DMS53 treated with DMSO at 0.1 percent for 48 hours (cell line): Measurements from ENCODE around the gene SUSD1.

ENCODE experiments used
- DNase-seq: peaks from one replicate; lab custom pipeline; 2025; ENCODE audit not compliant: unreplicated experiment; lab: John Stamatoyannopoulos, UW

SUSD1 gene

GRCh38 chr9:112044186-112044585, 130.9 kb downstream of the SUSD1 start:
- DNase-seq: no peak

GRCh38 chr9:112043423-112043822, 131.7 kb downstream of the SUSD1 start:
- DNase-seq: no peak

- DNase-seq: no peak
Measured at GRCh38 chr9:112042769-112043168, 132.3 kb downstream of the SUSD1 start.

- no peak for DNase-seq
Measured at GRCh38 chr9:112042244-112042638, 132.9 kb downstream of the SUSD1 start.

GRCh38 chr9:112041536-112042243, 133.4 kb downstream of the SUSD1 start:
- DNase-seq: no peak

GRCh38 chr9:112041199-112041535, 133.9 kb downstream of the SUSD1 start:
- no peak for DNase-seq

- no peak for DNase-seq
Measured at GRCh38 chr9:112038017-112038408, 137.1 kb downstream of the SUSD1 start.

GRCh38 chr9:112037281-112038016, 137.6 kb downstream of the SUSD1 start:
- no peak for DNase-seq

- DNase-seq: no peak
Measured at GRCh38 chr9:112035166-112035826, 139.8 kb downstream of the SUSD1 start.

GRCh38 chr9:112034216-112034611, 140.9 kb downstream of the SUSD1 start:
- DNase-seq: no peak

GRCh38 chr9:112033237-112034215, 141.6 kb downstream of the SUSD1 start:
- DNase-seq: no peak

- DNase-seq: no peak
Measured at GRCh38 chr9:112032743-112033142, 142.4 kb downstream of the SUSD1 start.

GRCh38 chr9:112032009-112032408, 143.1 kb downstream of the SUSD1 start:
- no peak for DNase-seq

- no peak for DNase-seq
Measured at GRCh38 chr9:112031400-112031799, 143.7 kb downstream of the SUSD1 start.

GRCh38 chr9:112029921-112030444, 145.1 kb downstream of the SUSD1 start:
- no peak for DNase-seq

GRCh38 chr9:112028242-112029221, 146.6 kb downstream of the SUSD1 start:
- DNase-seq: no peak

GRCh38 chr9:112025850-112026249, 149.2 kb downstream of the SUSD1 start:
- DNase-seq: no peak

GRCh38 chr9:112021742-112022141, 153.4 kb downstream of the SUSD1 start:
- DNase-seq: no peak
